ENCODE data around the gene PHF2. TPM values are rescaled to one million over a fixed set of nuclear protein-coding genes. Genes with fewer than 3 reads are reported as not detected.

PHF2 gene
- polyA plus RNA-seq, 1 of the 3 experiments (the other 2 are of a cell fraction), result 11.2 TPM

- H3K27me3 ChIP-seq (ENCODE audit: insufficient read depth), result no peaks in the 10 kb centered on the region
- H3K4me2 ChIP-seq, result no peak overlapping the region
- no peak overlapping the region for H2AFZ ChIP-seq (ENCODE audit: low read depth)
- H4K20me1 ChIP-seq (ENCODE audit: insufficient read depth), result peaks cover 35% of the 10 kb centered on the region
- ChIA-PET CTCF (interaction anchor here (1.1 kb wide), 1 partner anchor 10 kb away, joined by 6 read pairs; no protein-coding TSS in a partner anchor), POLR2A (no interaction called here)
- DNase-seq, result no peak
- no peaks in the 10 kb centered on the region for H3F3A ChIP-seq (replicated peaks; ENCODE audit: insufficient read depth)
- TF ChIP-seq RFX5 (IDR thresholded peaks at IDR 0.05; ENCODE audit: low read length) (no peak), FOXJ3 (CRISPR knock-in tag; IDR thresholded peaks at IDR 0.05) (no peak), MAX (IDR thresholded peaks at IDR 0.05; ENCODE audit: low read depth) (no peak), SIN3A (IDR thresholded peaks at IDR 0.05; ENCODE audit: borderline replicate concordance, low read depth, low read length) (no peak), TCF12 (IDR thresholded peaks at IDR 0.05) (no peak), RCOR1 (IDR thresholded peaks at IDR 0.05; ENCODE audit: low read length) (no peak), ELF1 (IDR thresholded peaks at IDR 0.05) (no peak), IRF3 (IDR thresholded peaks at IDR 0.05; ENCODE audit: low read depth, low read length) (no peak), GATA2 (CRISPR knock-in tag; IDR thresholded peaks at IDR 0.05) (no peak), JUND (IDR thresholded peaks at IDR 0.05) (no peak), REST (IDR thresholded peaks at IDR 0.05; ENCODE audit: low read depth, low read length) (no peak), ZBTB33 (IDR thresholded peaks at IDR 0.05; ENCODE audit: borderline replicate concordance, low read depth) (no peak), USF1 (IDR thresholded peaks at IDR 0.05; ENCODE audit: borderline replicate concordance, low read depth) (no peak), SMC3 (IDR thresholded peaks at IDR 0.05; ENCODE audit: low read depth, low read length) (no peak), NFIC (IDR thresholded peaks at IDR 0.05; ENCODE audit: borderline replicate concordance) (no peak), GABPA (IDR thresholded peaks at IDR 0.05; ENCODE audit: low read depth) (no peak), FOSL2 (IDR thresholded peaks at IDR 0.05; ENCODE audit: borderline replicate concordance, low read depth) (no peak)
- 96% methylated on average over 6 of the region's 6 CpGs for WGBS (ENCODE audit: low lambda C conversion rate)
- peaks cover 33% of the 10 kb centered on the region; the same call in 1 of the 2 replicates for H3K79me2 ChIP-seq (ENCODE audit: insufficient read depth)
- H3K9me2 ChIP-seq, result no peaks in the 10 kb centered on the region
- peaks cover 0 to 2% of the 10 kb centered on the region in 2 experiments for H3K36me3 ChIP-seq (replicated peaks in 1 of 2; ENCODE audit: control insufficient read depth in 1 of 2, insufficient read depth in 2 of 2, low read length in 1 of 2)
- H3K9me3 ChIP-seq, result no peaks in the 10 kb centered on the region
- no peak overlapping the region for H3K4me3 ChIP-seq (ENCODE audit: low read depth in 2 of 2, low read length in 1 of 2)
- no peak overlapping the region for H3K9ac ChIP-seq
- peaks cover 0 to 14% of the 10 kb centered on the region in 2 experiments; a peak in 1 of 4 replicates for H3K4me1 ChIP-seq (ENCODE audit: control insufficient read depth in 1 of 2, insufficient read depth in 2 of 2, low read depth in 1 of 2, low read length in 1 of 2)
- H3K27ac ChIP-seq (ENCODE audit: low read depth in 2 of 2, low read length in 1 of 2), result no peak overlapping the region
Measured at GRCh38 chr9:93597142-93597706, 20.8 kb downstream of the PHF2 start.

Data from SK-N-SH (cell line).